AG09319 (cell line): ENCODE results near the gene ESRRB.

ENCODE experiments used
- DNase-seq: peaks from one replicate; pipeline ENCODE4 v3.0.0-alpha.2; 2010; ENCODE audit warnings: low read depth; ENCODE audit errors: extremely low read depth
- TF ChIP-seq, protein P1 (sequence below): IDR thresholded peaks from 2 replicates; pipeline ENCODE4 v1.5.1; 2011; ENCODE audit warnings: low read depth, mild to moderate bottlenecking, inconsistent platforms, low read length, moderate library complexity

ESRRB gene

DNA sequence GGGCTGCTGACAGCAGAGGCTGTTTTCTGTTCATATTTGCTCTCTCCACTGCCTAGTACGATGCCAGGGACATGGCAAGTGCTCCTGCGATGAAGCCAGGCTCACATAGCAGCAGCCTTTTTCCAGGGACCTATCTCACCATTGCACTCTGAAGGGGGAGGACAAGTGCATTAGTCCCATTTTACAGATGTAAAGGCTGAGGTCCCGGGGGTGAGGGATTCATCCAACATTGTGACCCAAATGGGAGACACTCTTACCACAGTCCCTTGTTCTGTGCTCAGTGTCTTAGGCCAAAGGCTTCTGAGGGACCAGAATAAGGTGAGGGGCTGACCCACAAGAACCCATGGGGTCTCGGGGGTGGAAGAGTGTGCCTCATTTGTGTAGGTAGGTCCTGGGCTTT lies 21.6 kb upstream of the ESRRB start:
- no peak for DNase-seq
- TF ChIP-seq, protein P1, sequence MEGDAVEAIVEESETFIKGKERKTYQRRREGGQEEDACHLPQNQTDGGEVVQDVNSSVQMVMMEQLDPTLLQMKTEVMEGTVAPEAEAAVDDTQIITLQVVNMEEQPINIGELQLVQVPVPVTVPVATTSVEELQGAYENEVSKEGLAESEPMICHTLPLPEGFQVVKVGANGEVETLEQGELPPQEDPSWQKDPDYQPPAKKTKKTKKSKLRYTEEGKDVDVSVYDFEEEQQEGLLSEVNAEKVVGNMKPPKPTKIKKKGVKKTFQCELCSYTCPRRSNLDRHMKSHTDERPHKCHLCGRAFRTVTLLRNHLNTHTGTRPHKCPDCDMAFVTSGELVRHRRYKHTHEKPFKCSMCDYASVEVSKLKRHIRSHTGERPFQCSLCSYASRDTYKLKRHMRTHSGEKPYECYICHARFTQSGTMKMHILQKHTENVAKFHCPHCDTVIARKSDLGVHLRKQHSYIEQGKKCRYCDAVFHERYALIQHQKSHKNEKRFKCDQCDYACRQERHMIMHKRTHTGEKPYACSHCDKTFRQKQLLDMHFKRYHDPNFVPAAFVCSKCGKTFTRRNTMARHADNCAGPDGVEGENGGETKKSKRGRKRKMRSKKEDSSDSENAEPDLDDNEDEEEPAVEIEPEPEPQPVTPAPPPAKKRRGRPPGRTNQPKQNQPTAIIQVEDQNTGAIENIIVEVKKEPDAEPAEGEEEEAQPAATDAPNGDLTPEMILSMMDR: no peak

DNA sequence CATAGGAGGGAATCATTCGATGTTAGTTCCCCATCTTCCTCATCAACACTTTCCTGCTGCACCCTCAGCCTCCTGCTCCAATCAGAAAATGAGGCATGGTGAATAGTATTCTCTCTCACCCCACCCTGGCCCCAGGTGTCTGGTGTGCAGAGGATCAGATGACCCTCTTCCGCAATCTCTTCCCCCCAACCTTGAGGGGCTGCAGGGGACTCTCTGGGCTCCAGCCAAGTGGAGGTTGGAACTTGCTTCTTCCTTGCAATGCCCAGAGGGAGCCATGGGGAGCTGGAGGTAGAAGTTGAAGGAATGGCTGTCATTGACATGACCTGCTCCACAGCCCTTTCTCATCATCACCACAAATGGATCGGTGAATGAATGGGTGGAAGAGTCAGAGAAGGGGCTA lies 20.2 kb upstream of the ESRRB start:
- TF ChIP-seq, protein P1: no peak

DNA sequence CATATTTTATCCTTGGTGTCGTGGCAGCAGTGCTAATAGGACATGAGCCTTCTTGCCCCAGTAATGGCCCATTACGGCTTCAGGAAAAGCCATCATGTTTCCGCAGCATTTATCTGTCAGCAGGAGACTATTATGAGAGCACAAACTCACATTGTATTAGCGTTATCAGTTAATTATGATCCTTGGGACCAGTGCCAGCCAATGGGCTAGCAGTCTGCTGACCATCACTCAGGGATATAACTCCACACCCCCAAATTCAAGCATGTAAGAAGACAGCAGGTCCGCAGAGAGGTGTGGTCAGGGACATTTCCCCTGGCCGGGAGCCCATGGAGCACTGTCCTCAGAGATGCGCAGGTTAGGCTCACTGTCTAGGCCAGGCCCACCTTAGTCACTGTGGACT lies 4.9 kb upstream of the ESRRB start:
- no peak for DNase-seq
- TF ChIP-seq, protein P1: no peak

More for the DNA sequence above, 20.2 kb upstream of the ESRRB start:
- DNase-seq: no peak

DNA sequence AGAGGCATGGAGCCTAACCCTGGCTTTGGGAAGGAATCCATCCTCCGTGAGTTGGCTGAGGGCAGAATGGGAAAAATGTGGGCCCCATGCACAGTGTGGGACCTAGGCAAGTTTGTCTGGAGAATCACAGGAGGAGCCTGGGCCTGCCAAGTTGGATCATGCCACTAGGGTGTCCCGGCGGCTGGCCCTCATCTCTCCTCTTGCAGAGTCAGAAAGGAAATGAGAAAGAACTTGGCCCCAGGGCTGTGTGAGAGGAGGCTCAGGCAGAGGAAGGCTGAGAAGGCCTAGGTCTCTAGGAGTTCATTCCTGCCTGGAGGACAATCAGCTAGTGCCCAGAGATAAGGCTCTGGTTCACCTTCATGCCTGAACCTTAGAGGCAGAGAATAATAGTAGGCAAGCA lies 2.5 kb upstream of the ESRRB start:
- DNase-seq: no peak
- TF ChIP-seq, protein P1: no peak

DNA sequence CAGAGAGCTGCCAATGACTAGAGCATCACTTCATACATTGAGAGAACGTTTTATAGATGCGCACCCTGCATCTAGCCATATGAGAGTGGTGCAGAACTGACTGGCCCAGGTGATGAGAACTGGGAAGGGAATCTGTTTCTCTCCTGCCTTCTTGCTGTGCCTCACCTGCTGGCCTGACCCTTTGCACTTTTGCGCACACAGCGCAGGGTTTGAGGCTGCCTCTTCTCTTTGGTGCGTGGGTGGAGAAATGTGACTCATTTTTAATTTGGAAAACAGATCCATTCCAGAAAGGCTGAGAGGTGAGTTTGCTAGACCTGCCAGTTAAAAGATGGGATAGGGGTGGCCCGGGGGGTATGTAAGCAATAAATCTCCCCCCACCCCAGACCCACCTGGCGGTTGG lies 453 bp upstream of the ESRRB start:
- DNase-seq: no peak
- TF ChIP-seq, protein P1: no peak

DNA sequence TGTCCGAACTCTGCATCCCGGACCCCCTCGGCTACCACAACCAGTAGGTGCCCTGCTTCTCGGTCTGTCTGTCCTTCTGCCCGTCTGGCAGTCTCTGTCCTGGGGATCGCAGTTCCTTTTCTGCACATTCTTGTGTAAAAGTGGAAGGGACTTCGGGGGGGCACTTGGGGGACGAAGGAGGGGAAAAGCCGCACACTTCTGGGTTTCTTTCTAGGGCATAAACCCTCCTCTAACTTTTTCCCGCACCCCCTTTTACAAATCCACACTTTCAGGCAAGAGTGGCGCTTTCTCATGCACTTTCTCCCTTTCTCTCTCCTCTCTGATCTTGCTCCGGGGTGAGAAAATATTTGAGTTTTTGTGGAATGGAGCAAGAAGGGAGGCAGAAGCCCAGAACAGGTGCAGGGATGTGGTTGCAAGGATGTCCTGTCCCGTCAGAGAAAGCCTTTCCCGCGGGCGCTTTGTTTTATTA lies 506 bp downstream of the ESRRB start:
- no peak for DNase-seq
- TF ChIP-seq, protein P1: no peak

DNA sequence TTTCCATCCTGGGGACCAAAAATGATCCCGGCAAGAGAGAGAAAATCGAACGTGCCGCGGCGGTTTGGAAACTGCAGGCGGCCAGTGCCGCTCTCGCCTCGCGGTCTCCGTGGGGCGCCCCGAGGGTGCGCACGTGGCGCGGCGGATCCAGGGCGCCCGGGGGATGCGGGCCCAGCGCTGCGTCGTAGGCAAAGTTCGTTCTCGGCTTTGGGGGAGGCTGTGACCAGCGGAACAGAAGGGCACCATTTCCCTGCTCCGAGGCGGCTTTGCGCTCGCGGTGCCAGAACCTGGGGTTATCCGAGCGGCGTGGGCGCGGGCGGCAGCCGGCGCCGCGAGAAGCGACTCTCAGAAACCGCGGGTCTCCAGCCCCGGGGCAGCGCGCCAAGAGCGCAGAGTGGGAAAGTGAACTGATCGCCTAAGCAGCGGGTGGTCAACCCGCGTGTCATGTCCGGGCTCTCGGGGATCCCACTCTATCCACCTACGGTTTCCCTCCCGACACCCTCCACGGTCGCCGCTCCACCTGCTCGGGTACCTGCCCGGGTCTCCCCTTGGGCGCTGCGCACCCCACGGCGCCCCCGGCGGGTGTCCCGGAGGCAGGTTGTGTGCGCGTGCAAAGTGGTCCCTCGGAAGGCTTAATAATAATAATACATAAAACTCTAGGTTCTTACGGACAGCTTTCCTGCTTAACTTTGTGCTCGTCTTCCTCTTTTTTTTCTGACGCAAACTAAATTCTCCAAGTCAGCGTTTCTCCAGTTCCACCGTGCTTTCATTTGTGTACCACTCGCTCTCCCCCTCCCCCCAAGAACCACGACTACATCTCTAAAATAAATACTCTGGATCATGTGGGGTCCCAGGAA lies 1.2 kb downstream of the ESRRB start:
- TF ChIP-seq, protein P1: no peak
- no peak for DNase-seq
